Activated CD8-positive, alpha-beta memory T cell treated with anti-CD3 and anti-CD28 coated beads for 4 hours (primary cell): ENCODE data around the gene DCDC2.
"Not testable (repeated sequence)": the region's sequence is repeated elsewhere in the genome, so short reads cannot be mapped to it uniquely, and the experiment has no call there.

Experiments used
- DNase-seq, 2 donors: peaks; one replicate each; pipeline ENCODE4 v3.0.0-alpha.2; 2020; ENCODE audit warnings: low read depth in 2 of 2

DCDC2 gene

DNA sequence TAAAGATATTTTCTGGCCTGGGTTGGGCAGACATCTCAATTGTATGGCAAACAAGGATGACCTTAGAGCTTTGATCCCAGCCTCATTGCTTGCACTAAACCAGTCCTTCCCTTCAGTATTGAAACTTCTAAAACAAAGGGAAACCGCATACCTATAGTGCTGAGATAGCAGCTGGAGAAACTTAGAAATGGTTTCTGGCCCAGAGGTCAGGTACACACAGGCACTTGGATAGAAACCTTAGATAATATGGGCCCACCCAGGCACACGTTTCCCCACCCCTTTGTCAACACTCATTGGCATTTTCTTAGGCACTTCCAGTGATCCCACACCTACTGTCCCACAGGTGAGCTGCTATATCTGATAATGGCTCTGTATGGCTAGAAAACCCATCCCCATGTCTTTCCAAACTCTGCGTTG, 209.7 kb downstream of the DCDC2 start:
- no peak for DNase-seq

DNA sequence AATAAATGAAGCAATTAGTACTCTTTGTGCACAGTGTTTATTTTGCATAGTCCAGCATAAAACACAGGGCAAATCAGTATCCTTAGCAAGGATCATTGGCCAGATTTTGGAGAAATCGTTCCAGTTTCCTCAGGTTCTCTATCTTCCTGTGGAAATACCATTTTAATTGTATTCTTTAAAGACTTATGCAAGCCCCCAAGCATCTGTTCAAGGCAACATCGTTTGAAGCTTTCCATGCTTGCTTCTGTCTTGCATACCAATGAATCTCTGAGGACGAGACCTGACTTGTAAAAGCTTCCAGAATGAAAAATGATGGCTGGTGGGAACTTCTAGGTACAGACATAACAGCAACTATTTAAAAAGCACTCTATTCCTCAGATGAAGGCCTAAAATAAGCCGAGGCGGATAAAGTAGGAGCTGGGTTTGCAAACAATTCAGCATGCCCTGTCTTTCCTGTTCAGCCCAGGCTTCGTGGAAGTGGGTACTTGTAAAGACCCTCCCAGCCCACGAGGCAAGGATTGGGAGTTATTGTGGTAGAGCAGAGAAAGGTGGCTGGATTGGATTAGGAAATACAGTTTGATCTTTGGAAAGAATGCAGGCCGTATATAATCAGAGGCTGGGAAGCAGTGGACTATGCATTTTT, 210.2 kb downstream of the DCDC2 start:
- DNase-seq, result no peak

DNA sequence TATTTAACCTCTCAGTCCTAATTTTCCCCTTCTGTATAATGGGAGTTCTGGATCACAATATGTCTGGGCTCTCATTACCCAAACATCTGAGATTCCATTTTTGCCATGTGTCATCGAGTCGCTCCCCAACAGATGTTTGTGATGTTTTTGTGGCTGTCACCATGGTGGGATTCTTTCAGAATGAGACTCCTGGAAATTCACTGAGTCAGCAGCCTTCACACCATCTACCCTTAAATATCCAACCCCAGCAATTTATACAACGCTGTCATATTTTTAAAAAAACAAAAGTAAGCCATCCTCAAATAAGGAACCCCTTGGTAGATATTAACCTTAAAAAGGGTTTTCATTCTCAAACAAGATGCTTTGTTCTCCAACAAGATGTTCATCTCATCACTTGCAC, 211.0 kb downstream of the DCDC2 start:
- no peak for DNase-seq

DNA sequence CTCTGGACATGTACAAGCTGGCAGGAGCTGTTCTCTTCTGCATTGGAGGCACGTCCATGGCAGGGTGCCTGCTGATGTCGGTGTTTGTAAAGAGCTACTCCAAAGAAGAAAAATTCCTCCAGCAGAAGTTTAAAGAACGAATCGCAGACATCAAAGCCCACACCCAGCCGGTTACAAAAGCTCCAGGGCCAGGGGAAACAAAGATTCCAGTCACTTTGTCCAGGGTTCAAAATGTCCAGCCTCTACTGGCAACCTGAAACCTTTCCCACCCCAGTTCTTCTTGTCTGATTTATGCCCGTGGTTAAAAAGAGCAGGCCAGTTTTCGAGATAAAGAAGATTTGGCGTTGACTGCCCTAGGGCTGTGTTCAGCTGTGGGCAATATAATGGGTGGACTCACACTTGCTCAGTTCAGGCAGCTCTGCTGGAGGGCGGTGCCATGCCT, 212.1 kb downstream of the DCDC2 start:
- no peak for DNase-seq

DNA sequence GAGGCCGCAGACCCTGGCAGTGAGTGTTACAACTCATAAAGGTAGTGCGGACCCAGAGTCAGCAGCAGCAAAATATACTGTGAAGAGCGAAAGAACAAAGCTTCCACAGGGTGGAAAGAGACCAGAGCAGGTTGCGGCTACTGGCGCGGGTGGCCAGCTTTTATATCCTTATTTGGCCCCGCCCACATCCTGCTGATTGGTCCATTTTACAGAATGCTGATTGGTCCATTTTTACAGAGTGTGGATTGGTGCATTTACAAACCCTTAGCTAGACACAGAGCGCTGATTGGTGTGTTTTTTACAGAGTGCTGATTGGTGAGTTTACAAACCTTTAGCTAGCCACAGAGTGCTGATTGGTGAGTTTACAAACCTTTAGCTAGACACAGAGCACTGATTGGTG, 215.1 kb downstream of the DCDC2 start:
- DNase-seq, result not testable (repeated sequence)

DNA sequence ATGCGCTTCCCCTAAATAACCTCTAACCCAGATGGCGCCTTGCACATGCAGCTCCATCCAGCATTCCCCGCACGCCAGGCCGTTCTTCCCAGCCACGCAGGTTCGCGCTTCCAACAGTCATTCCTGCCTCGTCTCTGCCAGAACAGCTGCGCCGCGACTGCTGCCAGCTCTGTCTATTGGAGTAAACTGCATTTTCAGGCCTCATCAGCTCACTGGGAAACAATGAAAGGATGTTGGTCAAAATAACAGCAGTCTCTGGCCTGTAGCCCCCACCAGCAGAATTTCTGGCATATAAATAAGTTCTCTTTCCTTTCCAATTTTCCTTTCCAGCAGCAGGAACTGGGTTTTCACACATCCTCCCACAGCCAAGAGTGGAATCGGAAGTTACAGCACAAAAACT, 217.3 kb downstream of the DCDC2 start:
- no peak for DNase-seq

DNA sequence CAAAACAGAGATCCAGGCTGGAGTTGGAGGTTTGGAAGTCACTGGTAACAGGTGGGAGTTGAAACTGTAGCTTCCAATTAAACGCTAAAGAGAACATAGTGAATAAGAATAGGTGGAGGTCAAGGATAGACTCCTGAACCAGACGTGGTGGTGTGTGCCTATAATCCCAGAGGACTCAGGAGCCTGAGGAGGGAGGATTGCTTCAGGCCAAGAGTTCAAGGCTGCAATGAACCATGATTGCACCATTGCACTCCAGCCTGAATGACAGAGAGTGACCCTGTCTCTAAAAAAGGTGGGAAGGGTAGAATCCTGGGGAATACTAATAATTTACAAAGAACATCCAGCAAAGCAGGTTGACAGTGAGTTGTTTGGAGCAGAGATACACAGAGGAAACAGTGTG, 218.2 kb downstream of the DCDC2 start:
- DNase-seq, result no peak

DNA sequence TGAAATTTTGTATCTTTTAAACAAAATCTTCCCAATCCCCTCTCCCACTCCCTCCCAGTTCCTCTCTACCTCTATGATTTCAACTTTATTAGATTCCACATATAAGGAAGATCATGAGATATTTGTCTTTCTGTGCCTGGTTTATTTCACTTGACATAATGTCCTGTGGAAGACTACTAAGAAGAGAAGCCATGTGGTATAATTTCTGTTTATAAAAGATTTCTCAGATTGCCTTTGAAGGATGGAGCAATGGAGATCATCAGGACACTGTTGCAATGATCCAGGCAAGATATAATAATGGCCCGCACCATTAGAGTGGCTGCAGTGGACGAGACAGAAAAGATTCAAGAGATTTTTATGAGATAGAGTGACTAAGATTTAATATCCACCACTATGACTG, 218.8 kb downstream of the DCDC2 start:
- no peak for DNase-seq

DNA sequence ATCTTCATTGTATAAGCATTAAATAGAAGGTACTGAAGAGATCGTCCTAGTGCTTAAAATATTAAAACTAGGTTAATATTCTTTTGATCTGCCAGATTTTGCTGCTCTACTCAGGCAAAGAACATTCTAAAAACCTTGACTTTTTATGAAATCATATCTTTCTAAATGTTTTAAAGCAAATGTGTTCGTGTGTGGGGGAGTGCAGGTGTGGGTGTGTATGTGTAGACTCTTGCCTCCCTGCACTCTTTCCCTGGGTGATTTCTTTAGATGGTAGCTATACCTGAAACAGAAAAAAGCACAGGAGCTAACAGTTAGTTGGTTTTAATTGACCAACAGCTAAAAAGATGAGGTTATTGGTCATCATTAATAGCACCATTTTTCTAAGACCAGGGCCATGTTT, 226.1 kb downstream of the DCDC2 start:
- DNase-seq, result no peak

DNA sequence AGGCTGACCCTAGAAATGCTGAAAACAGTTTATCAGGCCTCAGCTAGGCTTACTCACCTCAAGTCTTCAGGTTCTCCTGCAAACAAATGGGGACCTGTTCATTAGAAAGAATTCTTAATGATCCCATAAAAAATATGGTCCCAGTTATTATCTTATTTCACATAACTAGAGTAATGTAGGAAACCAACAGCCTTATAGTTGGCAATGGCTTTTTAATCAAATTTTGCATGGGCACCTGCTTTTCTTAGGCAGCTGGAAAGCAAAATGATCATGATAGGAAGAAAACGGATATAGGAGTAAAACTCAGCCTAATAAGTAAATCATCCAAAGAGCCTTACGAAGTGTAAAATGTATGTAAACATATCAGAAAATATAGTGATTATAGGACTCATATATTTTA, 230.5 kb downstream of the DCDC2 start:
- no peak for DNase-seq

DNA sequence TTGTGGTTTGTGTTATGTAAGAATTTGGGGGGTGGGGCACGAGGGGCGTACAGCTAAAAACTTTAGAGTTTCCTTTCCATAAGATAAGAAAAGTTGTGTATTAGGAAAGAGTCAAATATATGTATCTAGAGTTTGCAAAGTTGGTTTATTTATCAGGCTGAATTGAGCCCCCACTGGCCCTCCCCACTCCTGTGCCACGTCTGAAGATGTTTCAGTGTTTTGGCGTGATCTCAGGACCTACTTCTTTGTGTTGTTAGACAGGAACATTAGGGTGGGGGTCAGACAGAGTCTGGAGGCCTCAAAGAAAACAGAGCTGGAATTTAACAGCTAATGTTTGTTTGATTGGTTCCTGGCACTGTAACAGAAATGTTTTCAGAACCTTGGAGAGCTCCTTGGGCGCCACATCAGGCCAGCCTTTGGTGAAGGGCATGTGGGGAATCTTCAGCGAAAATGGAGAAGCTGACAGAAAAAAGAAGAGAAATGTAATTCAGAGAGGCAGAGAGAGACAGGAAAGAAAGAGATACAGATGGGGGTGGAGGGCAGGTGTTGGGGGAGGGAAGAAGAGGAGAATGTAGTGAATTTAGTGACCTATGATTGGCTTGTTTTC, 231.2 kb downstream of the DCDC2 start:
- no peak for DNase-seq

DNA sequence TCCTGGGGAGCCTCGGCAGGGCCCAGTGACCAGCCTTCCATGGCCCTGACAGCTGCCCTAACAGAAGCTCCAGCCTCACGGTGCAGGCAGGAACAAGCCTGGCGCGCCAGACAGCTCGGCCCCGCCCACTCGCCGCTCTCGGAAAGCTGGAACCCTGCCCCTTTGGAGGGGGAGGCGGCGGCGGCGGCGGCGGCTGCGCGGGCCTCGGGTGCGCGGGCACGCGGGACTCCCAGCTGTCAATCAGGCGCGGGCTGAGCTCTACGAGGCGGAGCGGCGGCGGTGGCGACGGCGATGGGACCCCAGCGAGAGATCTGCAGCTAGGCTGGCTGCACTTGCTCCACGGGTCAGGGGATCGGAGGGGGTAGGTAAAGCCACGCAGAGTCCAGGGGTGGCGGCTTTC, 231.9 kb downstream of the DCDC2 start, which contains the start of gene NRSN1:
NRSN1 (plus strand) TSS at position 236 of the 400 bp plus-strand sequence. CDS start 8,113 bp downstream, outside the sequence.
- no peak for DNase-seq

DNA sequence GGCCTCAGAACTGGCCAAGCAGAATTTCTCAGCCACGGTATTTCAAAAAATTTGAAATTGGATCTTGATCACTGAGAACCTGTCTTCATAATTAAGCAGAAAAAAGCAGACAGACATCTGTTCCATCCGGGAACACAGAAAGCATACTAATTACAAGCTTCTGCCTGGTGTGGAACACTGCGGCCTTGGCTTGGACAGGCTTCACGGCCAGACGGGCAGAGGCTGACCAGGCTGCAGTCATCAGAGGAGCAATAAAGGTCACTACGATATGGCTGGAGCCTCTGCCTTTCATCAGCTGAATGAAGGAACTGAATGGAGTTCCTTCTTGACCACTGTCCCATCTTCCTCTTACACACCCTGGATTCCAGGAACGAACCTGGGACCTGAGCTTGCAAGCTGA, 235.7 kb downstream of the DCDC2 start:
- no peak for DNase-seq
